ENCODE data around the gene OIT3.
"Not testable (repeated sequence)": the region's sequence is repeated elsewhere in the genome, so short reads cannot be mapped to it uniquely, and the experiment has no call there.

The OIT3 gene

DNA sequence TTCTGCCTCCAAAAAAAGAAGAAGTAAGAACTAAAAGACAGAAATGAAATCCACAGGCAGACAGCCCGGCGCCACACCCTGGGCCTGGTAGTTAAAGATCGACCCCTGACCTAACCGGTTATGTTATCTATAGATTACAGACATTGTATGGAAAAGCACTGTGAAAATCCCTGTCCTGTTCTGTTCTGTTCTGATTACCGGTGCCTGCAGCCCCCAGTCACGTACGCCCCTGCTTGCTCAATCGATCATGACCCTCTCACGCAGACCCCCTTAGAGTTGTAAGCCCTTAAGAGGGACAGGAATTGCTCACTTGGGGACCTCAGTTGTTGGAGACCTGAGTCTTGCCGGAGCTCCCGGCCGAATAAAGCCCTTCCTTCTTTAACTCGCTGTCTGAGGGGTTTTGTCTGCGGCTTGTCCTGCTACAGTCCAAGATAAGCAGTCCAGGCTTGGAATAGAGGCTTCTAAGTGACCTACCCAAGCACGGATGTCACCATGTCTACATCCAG lies 10.5 kb downstream of the OIT3 start:
- DNase-seq (ENCODE audit: low spot score) = not testable (repeated sequence)

- no peak for DNase-seq (ENCODE audit: low spot score)
These were observed 11.3 kb downstream of the OIT3 start for GRCh38 chr10:72904806-72905205.

- DNase-seq (ENCODE audit: low spot score) = no peak
These were observed 12.9 kb downstream of the OIT3 start for GRCh38 chr10:72906446-72906845.

DNA sequence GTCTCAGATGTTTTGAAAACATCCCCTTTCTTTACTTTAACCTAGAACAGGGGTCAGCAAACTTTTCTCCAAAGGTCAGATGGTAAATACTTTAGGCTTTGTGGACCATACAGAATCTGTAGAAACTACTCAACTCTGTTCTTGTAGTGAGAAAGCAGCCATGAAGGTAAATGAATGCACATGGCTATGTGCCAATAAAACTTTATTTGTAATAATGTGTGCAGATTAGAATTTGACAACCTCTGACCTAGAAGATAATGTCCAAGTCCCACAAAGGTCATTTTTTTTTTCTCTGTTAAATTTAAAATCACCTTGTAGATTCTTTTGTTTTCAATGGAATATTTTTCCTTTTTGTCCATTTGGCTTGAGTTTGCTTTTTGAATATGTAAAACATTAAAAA lies 17.2 kb downstream of the OIT3 start:
- no peak for DNase-seq (ENCODE audit: low spot score)

DNA sequence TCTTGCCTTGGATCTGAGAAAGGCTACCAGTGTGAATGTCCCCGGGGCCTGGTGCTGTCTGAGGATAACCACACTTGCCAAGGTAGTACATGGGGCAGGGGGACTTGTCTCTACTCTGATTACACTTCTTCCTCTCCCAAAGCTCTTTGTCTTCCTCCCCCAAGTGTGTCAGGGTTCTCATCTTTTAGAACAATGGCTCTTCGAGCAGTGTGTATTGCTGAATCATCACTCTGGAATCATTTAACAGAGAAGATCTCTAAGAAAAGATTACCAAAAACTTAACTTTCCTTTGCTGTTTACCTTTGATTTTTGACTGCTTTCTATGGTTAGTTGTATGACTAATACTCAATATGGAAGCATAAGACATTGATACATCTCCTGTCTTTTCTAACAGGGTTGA lies 18.2 kb downstream of the OIT3 start:
- DNase-seq (ENCODE audit: low spot score) = no peak

DNA sequence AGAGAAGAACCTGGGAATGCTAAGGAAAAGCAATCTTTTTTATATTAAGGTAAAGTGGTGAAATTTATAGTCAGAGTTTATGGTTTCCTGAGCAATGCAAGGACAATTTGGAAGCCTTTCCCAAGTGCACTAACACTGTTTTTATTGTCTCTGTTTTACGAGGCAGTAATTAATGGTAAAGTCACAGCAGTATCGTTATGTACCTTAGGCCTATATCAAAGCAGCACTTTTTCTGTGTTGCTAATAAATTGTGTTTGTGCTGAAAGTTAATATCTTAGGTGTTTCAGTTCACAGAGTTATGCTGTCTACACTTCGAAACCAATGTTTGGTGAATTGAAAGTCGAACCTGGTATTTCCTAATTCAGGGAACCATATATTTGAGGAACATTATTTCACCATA lies 19.2 kb downstream of the OIT3 start:
- no peak for DNase-seq (ENCODE audit: low spot score)

DNA sequence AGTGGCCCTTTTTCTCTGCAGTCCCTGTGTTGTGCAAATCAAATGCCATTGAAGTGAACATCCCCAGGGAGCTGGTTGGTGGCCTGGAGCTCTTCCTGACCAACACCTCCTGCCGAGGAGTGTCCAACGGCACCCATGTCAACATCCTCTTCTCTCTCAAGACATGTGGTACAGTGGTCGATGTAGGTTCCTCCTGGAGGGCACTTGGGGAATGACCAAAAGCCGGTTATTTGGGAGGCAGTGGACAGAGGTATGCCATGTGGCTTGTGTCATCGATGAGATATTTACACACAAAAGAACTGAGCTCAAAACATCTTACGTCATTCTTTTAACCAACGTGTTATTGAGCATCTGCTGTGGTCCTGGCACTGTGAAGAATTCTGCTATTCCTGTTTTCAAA lies 19.7 kb downstream of the OIT3 start:
- no peak for DNase-seq (ENCODE audit: low spot score)

- not testable (repeated sequence) for DNase-seq (ENCODE audit: low spot score)
These were observed 23.7 kb downstream of the OIT3 start for GRCh38 chr10:72917201-72917600.

GRCh38 chr10:72917803-72918332 lies 24.3 kb downstream of the OIT3 start:
- DNase-seq (ENCODE audit: low spot score) = not testable (repeated sequence)

DNA sequence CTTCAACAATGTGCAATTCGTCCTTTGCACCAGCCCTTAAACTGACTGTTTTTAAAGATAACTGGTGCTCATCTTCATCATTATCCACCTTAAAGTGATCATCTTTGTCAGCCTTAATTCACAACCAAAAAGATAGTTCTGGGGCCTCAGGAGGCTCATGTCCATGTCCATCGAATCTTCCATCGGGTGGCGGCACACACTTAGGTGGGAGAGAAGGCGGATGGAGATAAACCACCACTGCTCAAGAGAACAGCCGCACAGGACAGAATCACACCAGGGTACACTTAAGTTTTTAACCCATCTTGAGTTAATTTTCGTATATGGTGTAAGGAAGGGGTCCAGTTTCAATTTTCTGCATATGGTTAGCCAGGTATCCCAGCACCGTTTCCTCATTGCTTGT lies 24.8 kb downstream of the OIT3 start:
- no peak for DNase-seq (ENCODE audit: low spot score)

DNA sequence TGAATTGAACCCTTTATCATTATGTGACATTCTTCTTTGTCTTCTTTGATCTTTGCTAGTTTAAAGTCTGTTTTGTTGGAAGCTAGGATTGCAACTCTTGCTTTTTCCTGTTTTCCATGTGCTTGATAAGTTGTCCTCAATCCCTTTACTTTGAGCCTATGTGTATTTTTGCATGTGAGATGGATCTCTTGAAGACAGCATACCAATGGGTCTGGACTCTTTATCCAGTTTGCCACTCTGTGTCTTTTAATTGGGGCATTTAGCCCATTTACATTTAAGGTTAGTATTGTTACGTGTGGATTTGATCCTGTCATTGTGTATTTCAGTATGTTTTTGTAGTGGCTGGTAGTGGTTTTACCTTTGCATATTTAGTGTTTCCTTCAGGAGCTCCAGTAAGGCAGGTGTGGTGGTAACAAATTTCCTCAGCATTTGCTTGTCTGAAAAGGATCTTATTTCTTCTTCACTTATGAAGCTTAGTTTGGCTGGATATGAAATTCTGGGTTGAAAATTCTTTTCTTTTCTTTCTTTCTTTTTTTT lies 27.7 kb downstream of the OIT3 start:
- not testable (repeated sequence) for DNase-seq (ENCODE audit: low spot score)

- DNase-seq (ENCODE audit: low spot score) = no peak
These were observed 30.8 kb downstream of the OIT3 start for GRCh38 chr10:72924351-72924750.

DNA sequence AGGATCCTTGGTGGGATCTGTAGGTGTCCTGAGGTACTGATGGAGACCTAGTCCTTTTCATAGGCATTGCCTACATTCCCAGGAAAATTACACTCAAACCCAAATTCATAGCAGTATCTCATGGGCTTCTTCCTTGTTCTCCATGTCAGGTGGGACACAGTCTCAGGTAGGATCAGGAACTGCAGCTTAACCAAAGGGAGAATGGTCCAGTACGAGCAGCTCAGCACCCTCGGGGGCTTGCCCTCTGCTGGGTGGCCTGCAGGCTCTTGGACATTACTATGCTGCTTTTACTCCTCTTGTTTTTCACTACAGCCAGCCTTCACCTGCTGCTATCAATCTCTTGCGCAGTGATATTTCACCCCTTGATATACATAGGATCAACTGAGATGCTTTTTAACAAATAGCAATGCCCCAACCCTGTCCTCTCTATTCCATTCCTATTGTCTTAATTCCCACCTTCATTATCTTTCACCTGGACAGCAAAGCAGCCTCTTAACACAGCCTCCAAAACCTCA lies 32.5 kb downstream of the OIT3 start:
- no peak for DNase-seq (ENCODE audit: low spot score)

- DNase-seq (ENCODE audit: low spot score) = no peak
These were observed 33.9 kb downstream of the OIT3 start for GRCh38 chr10:72927485-72927884.

DNA sequence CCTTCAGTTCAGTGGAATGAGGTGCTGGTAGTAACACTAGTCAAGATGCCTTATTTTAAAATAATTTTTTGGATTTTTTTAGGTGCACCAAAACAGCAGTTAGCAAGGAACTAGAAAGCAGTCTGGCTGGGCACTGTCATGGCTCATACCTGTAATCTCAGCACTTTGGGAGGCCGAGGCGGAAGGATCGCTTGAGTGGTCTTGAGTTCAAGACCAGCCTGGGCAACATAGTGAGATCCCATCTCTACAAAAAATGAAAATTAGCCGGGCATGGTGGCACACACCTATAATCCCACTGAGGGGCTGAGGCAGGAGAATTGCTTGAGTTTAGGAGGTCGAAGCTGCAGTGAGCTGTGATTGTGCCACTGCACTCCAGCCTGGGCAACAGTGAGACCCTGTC lies 35.3 kb downstream of the OIT3 start:
- no peak for DNase-seq (ENCODE audit: low spot score)

- no peak for DNase-seq (ENCODE audit: low spot score)
These were observed 36.7 kb downstream of the OIT3 start for GRCh38 chr10:72930276-72930675.

- no peak for DNase-seq (ENCODE audit: low spot score)
These were observed 38.9 kb downstream of the OIT3 start for GRCh38 chr10:72932259-72933015.

DNA sequence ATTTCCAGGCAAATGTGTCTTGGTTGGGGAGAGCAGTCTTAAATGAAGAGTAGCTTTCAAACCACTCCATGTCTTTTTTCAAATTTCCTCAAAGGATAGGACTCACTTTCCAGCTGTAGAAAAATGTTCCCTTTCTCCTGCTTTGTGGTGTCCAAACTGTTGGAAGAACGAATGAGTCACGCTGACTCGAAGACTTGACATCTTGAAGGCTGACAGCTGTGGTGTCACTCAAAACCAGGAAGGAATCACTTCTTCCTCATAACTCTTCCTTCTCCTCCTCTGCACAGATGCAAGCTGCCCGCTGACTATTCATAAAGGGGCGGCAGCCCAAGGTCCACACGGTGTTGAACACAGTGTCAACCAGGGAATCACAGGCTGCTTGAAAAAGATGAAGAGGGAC lies 41.8 kb downstream of the OIT3 start:
- DNase-seq (ENCODE audit: low spot score) = no peak

GRCh38 chr10:72943498-72944234 lies 50.1 kb downstream of the OIT3 start:
- DNase-seq (ENCODE audit: low spot score) = no peak

- DNase-seq (ENCODE audit: low spot score) = no peak
These were observed 53.4 kb downstream of the OIT3 start for GRCh38 chr10:72946963-72947362.

DNA sequence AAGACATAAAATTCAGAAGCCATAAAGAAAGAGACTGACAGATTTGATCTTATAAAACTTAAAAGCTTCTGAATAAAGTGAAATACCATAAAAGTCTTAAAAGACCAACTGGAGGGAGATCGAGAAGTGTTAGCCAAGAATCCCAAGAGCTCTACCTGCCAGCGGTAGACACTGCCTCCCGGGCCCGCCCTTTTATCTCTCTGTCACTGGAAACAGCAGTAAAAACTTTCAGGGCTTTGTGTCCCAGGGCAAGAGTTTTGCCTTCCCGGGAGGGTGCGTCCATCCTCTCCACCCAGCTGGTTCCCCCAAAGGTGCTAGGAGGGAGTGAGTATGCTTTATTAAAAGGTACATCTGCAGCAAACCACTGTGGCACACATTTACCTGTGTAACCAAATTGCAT lies 55.2 kb downstream of the OIT3 start:
- DNase-seq (ENCODE audit: low spot score) = no peak

DNA sequence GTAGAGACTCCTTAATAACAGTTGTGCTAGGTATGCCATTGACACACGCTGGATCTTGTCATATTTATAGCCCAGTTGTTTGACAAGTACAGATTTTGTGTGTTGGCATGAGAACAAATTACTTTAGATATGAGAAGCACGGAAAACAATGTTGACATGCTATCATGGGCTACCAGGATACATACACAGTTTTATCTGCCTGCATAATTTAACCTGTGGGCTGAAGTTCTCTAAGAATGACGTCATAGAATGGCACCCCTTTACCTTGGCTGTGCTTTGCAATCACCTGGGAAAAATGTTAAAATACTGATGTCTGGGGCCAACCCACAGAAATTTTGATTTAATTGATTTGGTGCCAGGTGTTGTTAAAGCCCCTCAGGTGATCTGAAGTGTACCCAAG lies 58.2 kb downstream of the OIT3 start:
- no peak for DNase-seq (ENCODE audit: low spot score)

- DNase-seq (ENCODE audit: low spot score) = no peak
These were observed 58.6 kb downstream of the OIT3 start for GRCh38 chr10:72952189-72952588.

Data from globus pallidus (tissue), 1 donor.